HCT116 (cell line): ENCODE measurements around the gene STKLD1. TPM values are rescaled to one million over a fixed set of nuclear protein-coding genes. Genes with fewer than 3 reads are reported as not detected.

ENCODE experiments used
- ATAC-seq: fragments of 200-7000 bp; cut with Tn5 transposase; 2 replicates; pipeline ENCODE4 v1.9.1; 2020; ENCODE audit warnings: mild to moderate bottlenecking, moderate library complexity
- BruUV-seq: library from RNA; stranded (reverse); fragments of 400-500 nt; replicated peaks from 2 replicates; lab custom pipeline; 2021; lab: Mats Ljungman, UMichigan
- CTCF ChIA-PET: fragments of 300-600 bp; sonication (Branson Sonifier 250); formaldehyde crosslinking; loops from one replicate; lab custom pipeline; 2021; ENCODE audit warnings: antibody characterized with exemption; lab: Charles Lee
- POLR2A ChIA-PET: fragments of 300-600, 350-600 bp; sonication (Branson Sonifier 250); formaldehyde crosslinking; loops from one replicate; lab custom pipeline; 2021; ENCODE audit warnings: antibody characterized with exemption; lab: Charles Lee
- RAD21 ChIA-PET, 2 experiments: fragments of 300-600 bp; sonication (Branson Sonifier 250); formaldehyde crosslinking; loops; one replicate each; lab custom pipeline; 2023; ENCODE audit warnings: low total read pairs in 2 of 2; ENCODE audit not compliant: uncharacterized antibody in 2 of 2, unreplicated experiment in 2 of 2, low non-redundant PET in 1 of 2; lab: Charles Lee
- DNase-seq: peaks from one replicate; pipeline ENCODE4 v3.0.0-alpha.2; 2010; ENCODE audit warnings: low read depth, low spot score
- H2AFZ ChIP-seq: fragments of 200-600 bp; shearing (Covaris generic), sonication (generic); 2 replicates; pipeline ENCODE4 v1.6.1; 2017; ENCODE audit warnings: low read depth, mixed run types, mixed read lengths, antibody characterized with exemption, low read length; ENCODE audit not compliant: poor library complexity, severe bottlenecking
- H3K27ac ChIP-seq: 2 replicates; pipeline ENCODE4 v1.5.1; 2012; ENCODE audit warnings: low read depth, low read length
- H3K27me3 ChIP-seq: fragments of 200-600 bp; sonication (generic); 2 replicates; pipeline ENCODE4 v1.6.1; 2016; ENCODE audit warnings: mixed run types, low read length, mixed read lengths; ENCODE audit not compliant: insufficient read depth
- H3K36me3 ChIP-seq, 2 experiments: fragments of 200-500 bp in 1 of 2; fragments of 200-600 bp in 1 of 2; sonication (Bioruptor generic) in 1 of 2; sonication (generic) in 1 of 2; 2 replicates each; pipeline versions ENCODE4 v1.5.1 to v1.6.1; 2014 to 2016; ENCODE audit warnings: low read length in 2 of 2, inconsistent platforms in 1 of 2, mixed read lengths in 1 of 2, mixed run types in 1 of 2; ENCODE audit not compliant: insufficient read depth in 2 of 2, control insufficient read depth in 1 of 2
- H3K4me1 ChIP-seq, 2 experiments: fragments of 200-600 bp in 1 of 2; sonication (generic) in 1 of 2; 2 replicates each; pipeline versions ENCODE4 v1.5.1 to v1.6.1; 2012 to 2017; ENCODE audit warnings: low read length in 2 of 2, inconsistent platforms in 1 of 2, mild to moderate bottlenecking in 1 of 2, mixed read lengths in 1 of 2, mixed run types in 1 of 2, moderate library complexity in 1 of 2; ENCODE audit not compliant: insufficient read depth in 2 of 2, control insufficient read depth in 1 of 2
- H3K4me2 ChIP-seq: fragments of 200-600 bp; sonication (generic); 2 replicates; pipeline ENCODE4 v1.6.1; 2017; ENCODE audit warnings: mixed run types, low read length, mixed read lengths
- H3K4me3 ChIP-seq, 2 experiments: fragments of 200-600 bp in 1 of 2; sonication (generic) in 1 of 2; replicated peaks in 1 of 2; 2 replicates each; pipeline ENCODE4 v1.5.1; 2011 to 2016; ENCODE audit warnings: low read length in 2 of 2, control low read depth in 1 of 2, low read depth in 1 of 2, mild to moderate bottlenecking in 1 of 2, mixed read lengths in 1 of 2, mixed run types in 1 of 2
- H3K79me2 ChIP-seq: fragments of 200-600 bp; sonication (generic); 2 replicates; pipeline ENCODE4 v1.6.1; 2017; ENCODE audit warnings: mild to moderate bottlenecking, mixed run types, low read length, moderate library complexity, mixed read lengths; ENCODE audit not compliant: insufficient read depth
- H3K9ac ChIP-seq: fragments of 200-600 bp; sonication (generic); 2 replicates; pipeline ENCODE4 v1.6.1; 2016; ENCODE audit warnings: low read length, mixed read lengths
- H3K9me2 ChIP-seq: fragments of 200-600 bp; sonication (generic), shearing (Covaris generic); 2 replicates; pipeline ENCODE4 v1.6.1; 2017; ENCODE audit warnings: mixed run types, mild to moderate bottlenecking, moderate library complexity; ENCODE audit not compliant: insufficient read depth
- H3K9me3 ChIP-seq, 2 experiments: fragments of 200-500 bp in 1 of 2; fragments of 200-600 bp in 1 of 2; sonication (Bioruptor generic) in 1 of 2; sonication (generic) in 1 of 2; 2 replicates each; pipeline ENCODE4 v1.6.1; 2014 to 2017; ENCODE audit warnings: low read length in 2 of 2, mixed read lengths in 2 of 2, inconsistent platforms in 1 of 2, low read depth in 1 of 2, mild to moderate bottlenecking in 1 of 2, mixed run types in 1 of 2, moderate library complexity in 1 of 2; ENCODE audit not compliant: control insufficient read depth in 1 of 2, insufficient read depth in 1 of 2
- H4K20me1 ChIP-seq: fragments of 200-600 bp; sonication (generic), shearing (Covaris generic); 2 replicates; pipeline ENCODE4 v1.6.1; 2017; ENCODE audit warnings: mixed run types, mild to moderate bottlenecking, moderate library complexity; ENCODE audit not compliant: insufficient read depth
- CBX3 ChIP-seq: IDR thresholded peaks from 2 replicates; pipeline ENCODE4 v1.6.1; 2012; ENCODE audit warnings: low read depth
- CEBPB ChIP-seq: IDR thresholded peaks from 2 replicates; pipeline ENCODE4 v1.6.1; 2012; ENCODE audit warnings: low read depth
- EGR1 ChIP-seq: IDR thresholded peaks from 2 replicates; pipeline ENCODE4 v1.6.1; 2012; ENCODE audit warnings: low read depth
- ELF1 ChIP-seq: IDR thresholded peaks from 2 replicates; pipeline ENCODE4 v1.6.1; 2012; ENCODE audit warnings: low read depth, borderline replicate concordance
- EZH2 ChIP-seq: fragments of 200-600 bp; sonication (generic); IDR thresholded peaks from 2 replicates; pipeline ENCODE4 v1.6.1; 2017; ENCODE audit warnings: antibody characterized with exemption, mixed run types
- EZH2phosphoT487 ChIP-seq: fragments of 200-600 bp; IDR thresholded peaks from 2 replicates; pipeline ENCODE4 v1.6.1; 2018; ENCODE audit warnings: antibody characterized with exemption, borderline replicate concordance
- FOSL1 ChIP-seq: IDR thresholded peaks from 2 replicates; pipeline ENCODE4 v1.6.1; 2012; ENCODE audit warnings: low read depth
- JUND ChIP-seq: IDR thresholded peaks from 2 replicates; pipeline ENCODE4 v1.6.1; 2012
- POLR2AphosphoS5 ChIP-seq: IDR thresholded peaks from 2 replicates; pipeline ENCODE4 v1.6.1; 2011; ENCODE audit warnings: mild to moderate bottlenecking, low read depth, low read length, moderate library complexity
- RAD21 ChIP-seq: IDR thresholded peaks from 2 replicates; pipeline ENCODE4 v1.6.1; 2012; ENCODE audit warnings: low read depth, mild to moderate bottlenecking
- SIN3A ChIP-seq: IDR thresholded peaks from 2 replicates; pipeline ENCODE4 v1.6.1; 2012; ENCODE audit warnings: low read depth
- SP1 ChIP-seq: IDR thresholded peaks from 2 replicates; pipeline ENCODE4 v1.6.1; 2012; ENCODE audit warnings: low read depth
- TCF7L2 ChIP-seq: IDR thresholded peaks from 2 replicates; pipeline ENCODE4 v1.7.0; 2011; ENCODE audit warnings: borderline replicate concordance, inconsistent platforms; ENCODE audit not compliant: insufficient read depth, insufficient read length; ENCODE audit errors: extremely low read depth
- ZNF274 ChIP-seq: fragments of 200-500 bp; sonication (Bioruptor generic); IDR thresholded peaks from 2 replicates; pipeline ENCODE4 v1.6.1; 2014; ENCODE audit warnings: mild to moderate bottlenecking, low read depth, low read length, inconsistent platforms
- intact Hi-C: fragments of 100-400 bp; cut with micrococcal nuclease; formaldehyde crosslinking; loops from 2 replicates; pipeline ENCODE4 v1.10.0; 2022
- total RNA-seq: library from RNA; stranded (reverse); gene quantifications from one replicate; pipeline ENCODE4 v1.2.1, GENCODE V29; 2021; ENCODE audit not compliant: unreplicated experiment
- TF ChIP-seq, protein P1 (sequence below): IDR thresholded peaks from 2 replicates; pipeline ENCODE4 v1.6.1; 2012
- TF ChIP-seq, protein P2 (sequence below): IDR thresholded peaks from 2 replicates; pipeline ENCODE4 v1.6.1; 2012; ENCODE audit warnings: low read depth
- TF ChIP-seq, protein P3 (sequence below), 3 experiments: fragments of 200-600 bp in 1 of 3; sonication (generic) in 1 of 3; IDR thresholded peaks in 2 of 3; conservative IDR thresholded peaks in 1 of 3; 2 replicates each; pipeline ENCODE4 v1.5.1; 2012 to 2017; ENCODE audit warnings: low read depth in 2 of 3, low read length in 2 of 3, antibody characterized with exemption in 1 of 3, borderline replicate concordance in 1 of 3, control low read depth in 1 of 3, mild to moderate bottlenecking in 1 of 3, mixed read lengths in 1 of 3, mixed run types in 1 of 3, moderate library complexity in 1 of 3; ENCODE audit not compliant: insufficient read depth in 1 of 3
- TF ChIP-seq, protein P4 (sequence below): IDR thresholded peaks from 2 replicates; pipeline ENCODE4 v1.6.1; 2012

STKLD1 gene
- total RNA-seq, 1 experiment from 2014 or later, result 0.37 TPM

DNA sequence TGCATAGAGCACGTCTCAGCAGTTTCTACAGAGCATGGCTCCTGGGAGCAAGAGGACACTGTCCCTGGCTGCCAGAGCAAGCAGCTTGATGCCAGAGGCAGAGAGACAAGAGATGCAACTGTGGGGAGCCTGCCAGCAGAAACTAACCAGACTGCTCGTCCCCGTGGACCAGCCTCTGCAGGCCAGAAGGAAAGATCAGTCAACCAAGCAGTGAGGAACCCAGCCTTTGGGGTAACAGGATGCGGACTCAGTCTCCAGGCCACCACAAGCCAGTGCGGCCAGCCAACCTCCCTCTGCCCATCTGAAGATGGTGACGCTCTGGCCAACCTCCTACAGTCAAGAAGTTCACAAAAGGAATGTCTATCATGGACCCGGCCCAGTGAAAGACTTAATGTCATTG, 4.0 kb upstream of the STKLD1 start:
- Histone ChIP-seq H2AFZ (no peak overlapping the region), H3K36me3 (peaks cover 11 to 30% of the 10 kb centered on the region in 2 experiments; a peak in 3 of 4 replicates), H3K4me2 (no peak overlapping the region), H4K20me1 (peaks cover 9% of the 10 kb centered on the region; the same call in 1 of the 2 replicates), H3K9ac (no peak overlapping the region), H3K9me3 (no peaks in the 10 kb centered on the region), H3K79me2 (peaks cover 87% of the 10 kb centered on the region), H3K9me2 (no peaks in the 10 kb centered on the region), H3K4me3 (no peak overlapping the region), H3K27me3 (no peaks in the 10 kb centered on the region), H3K4me1 (peaks cover 9 to 14% of the 10 kb centered on the region in 2 experiments; a peak in 3 of 4 replicates), H3K27ac (no peak overlapping the region)
- ChIA-PET RAD21 (no interaction called here), CTCF (no interaction called here), POLR2A (interaction anchor here (1.4 kb wide), 1 partner anchor 16 kb away, joined by 7 read pairs; the partner anchor contains the start of genes SURF1 and SURF2)
- TF ChIP-seq ELF1 (no peak), EGR1 (no peak), FOSL1 (no peak), SIN3A (no peak), CEBPB (no peak), CBX3 (no peak), RAD21 (no peak), SP1 (no peak), EZH2phosphoT487 (no peak), TCF7L2 (no peak), EZH2 (no peak), JUND (no peak), ZNF274 (no peak), POLR2AphosphoS5 (no peak)
- TF ChIP-seq, protein P1, sequence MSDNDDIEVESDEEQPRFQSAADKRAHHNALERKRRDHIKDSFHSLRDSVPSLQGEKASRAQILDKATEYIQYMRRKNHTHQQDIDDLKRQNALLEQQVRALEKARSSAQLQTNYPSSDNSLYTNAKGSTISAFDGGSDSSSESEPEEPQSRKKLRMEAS, result no peak
- TF ChIP-seq, protein P2, sequence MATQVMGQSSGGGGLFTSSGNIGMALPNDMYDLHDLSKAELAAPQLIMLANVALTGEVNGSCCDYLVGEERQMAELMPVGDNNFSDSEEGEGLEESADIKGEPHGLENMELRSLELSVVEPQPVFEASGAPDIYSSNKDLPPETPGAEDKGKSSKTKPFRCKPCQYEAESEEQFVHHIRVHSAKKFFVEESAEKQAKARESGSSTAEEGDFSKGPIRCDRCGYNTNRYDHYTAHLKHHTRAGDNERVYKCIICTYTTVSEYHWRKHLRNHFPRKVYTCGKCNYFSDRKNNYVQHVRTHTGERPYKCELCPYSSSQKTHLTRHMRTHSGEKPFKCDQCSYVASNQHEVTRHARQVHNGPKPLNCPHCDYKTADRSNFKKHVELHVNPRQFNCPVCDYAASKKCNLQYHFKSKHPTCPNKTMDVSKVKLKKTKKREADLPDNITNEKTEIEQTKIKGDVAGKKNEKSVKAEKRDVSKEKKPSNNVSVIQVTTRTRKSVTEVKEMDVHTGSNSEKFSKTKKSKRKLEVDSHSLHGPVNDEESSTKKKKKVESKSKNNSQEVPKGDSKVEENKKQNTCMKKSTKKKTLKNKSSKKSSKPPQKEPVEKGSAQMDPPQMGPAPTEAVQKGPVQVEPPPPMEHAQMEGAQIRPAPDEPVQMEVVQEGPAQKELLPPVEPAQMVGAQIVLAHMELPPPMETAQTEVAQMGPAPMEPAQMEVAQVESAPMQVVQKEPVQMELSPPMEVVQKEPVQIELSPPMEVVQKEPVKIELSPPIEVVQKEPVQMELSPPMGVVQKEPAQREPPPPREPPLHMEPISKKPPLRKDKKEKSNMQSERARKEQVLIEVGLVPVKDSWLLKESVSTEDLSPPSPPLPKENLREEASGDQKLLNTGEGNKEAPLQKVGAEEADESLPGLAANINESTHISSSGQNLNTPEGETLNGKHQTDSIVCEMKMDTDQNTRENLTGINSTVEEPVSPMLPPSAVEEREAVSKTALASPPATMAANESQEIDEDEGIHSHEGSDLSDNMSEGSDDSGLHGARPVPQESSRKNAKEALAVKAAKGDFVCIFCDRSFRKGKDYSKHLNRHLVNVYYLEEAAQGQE, result no peak
- TF ChIP-seq, protein P3, sequence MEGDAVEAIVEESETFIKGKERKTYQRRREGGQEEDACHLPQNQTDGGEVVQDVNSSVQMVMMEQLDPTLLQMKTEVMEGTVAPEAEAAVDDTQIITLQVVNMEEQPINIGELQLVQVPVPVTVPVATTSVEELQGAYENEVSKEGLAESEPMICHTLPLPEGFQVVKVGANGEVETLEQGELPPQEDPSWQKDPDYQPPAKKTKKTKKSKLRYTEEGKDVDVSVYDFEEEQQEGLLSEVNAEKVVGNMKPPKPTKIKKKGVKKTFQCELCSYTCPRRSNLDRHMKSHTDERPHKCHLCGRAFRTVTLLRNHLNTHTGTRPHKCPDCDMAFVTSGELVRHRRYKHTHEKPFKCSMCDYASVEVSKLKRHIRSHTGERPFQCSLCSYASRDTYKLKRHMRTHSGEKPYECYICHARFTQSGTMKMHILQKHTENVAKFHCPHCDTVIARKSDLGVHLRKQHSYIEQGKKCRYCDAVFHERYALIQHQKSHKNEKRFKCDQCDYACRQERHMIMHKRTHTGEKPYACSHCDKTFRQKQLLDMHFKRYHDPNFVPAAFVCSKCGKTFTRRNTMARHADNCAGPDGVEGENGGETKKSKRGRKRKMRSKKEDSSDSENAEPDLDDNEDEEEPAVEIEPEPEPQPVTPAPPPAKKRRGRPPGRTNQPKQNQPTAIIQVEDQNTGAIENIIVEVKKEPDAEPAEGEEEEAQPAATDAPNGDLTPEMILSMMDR (IDR thresholded peaks at IDR 0.05 in 2 of 3, conservative IDR thresholded peaks at IDR 0.05 in 1 of 3; ENCODE audit: borderline replicate concordance in 1 of 3, insufficient read depth in 1 of 3, low read depth in 2 of 3, low read length in 2 of 3), result no peak
- TF ChIP-seq, protein P4, sequence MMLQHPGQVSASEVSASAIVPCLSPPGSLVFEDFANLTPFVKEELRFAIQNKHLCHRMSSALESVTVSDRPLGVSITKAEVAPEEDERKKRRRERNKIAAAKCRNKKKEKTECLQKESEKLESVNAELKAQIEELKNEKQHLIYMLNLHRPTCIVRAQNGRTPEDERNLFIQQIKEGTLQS, result no peak
- ATAC-seq, result no peak
- no TSS peak for BruUV-seq
- DNase-seq, result no peak
- intact Hi-C loops, result no loop called here
